Adrenal gland (tissue), 5 donors: ENCODE results near the gene SMARCC2.

ENCODE experiments used
- POLR2A ChIP-seq, 2 donors: fragments of 450-650 bp; IDR thresholded peaks; one replicate each; pipeline ENCODE4 v1.6.1; 2017; ENCODE audit warnings: antibody characterized with exemption in 2 of 2, mild to moderate bottlenecking in 2 of 2, moderate library complexity in 1 of 2
- TF ChIP-seq, protein P1 (sequence below), 6 experiments: fragments of 450-650 bp in 4 of 6; fragments of 200-600 bp in 2 of 6; sonication (generic) in 1 of 6; IDR thresholded peaks; 1 replicate in 5 of 6; 2 replicates in 1 of 6; pipeline versions ENCODE4 v1.5.1 to v1.8.0; 2016 to 2021; ENCODE audit warnings: antibody characterized with exemption in 6 of 6, mild to moderate bottlenecking in 2 of 6, moderate library complexity in 1 of 6
- donor health status: DM: no; HTN: no; CAD: no.

DNA sequence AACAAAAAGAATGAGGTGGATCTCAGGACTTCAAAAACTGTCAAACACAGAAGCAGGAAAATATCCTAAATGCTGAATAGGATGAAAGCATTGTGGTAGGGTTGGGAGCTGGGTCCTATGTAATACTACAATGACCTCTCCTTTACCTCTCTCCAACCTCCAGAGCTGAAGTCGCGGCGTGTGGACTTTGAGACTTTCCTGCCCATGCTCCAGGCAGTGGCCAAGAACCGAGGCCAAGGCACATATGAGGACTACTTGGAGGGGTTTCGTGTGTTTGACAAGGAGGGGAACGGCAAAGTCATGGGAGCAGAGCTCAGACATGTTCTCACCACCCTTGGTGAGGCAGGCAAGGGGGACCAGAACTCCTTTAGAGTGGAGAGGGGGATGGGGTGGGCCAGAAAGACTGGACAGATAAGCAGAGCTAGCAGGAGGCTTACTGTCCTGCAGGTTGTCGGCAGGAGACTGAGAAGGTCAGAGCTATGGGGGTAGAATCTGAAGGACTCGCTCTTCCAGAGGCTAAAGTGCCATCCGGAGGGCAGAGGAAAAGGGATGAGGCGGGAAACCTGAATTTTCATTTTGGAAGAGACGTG lies 33.9 kb downstream of the SMARCC2 start:
- TF ChIP-seq, protein P1, sequence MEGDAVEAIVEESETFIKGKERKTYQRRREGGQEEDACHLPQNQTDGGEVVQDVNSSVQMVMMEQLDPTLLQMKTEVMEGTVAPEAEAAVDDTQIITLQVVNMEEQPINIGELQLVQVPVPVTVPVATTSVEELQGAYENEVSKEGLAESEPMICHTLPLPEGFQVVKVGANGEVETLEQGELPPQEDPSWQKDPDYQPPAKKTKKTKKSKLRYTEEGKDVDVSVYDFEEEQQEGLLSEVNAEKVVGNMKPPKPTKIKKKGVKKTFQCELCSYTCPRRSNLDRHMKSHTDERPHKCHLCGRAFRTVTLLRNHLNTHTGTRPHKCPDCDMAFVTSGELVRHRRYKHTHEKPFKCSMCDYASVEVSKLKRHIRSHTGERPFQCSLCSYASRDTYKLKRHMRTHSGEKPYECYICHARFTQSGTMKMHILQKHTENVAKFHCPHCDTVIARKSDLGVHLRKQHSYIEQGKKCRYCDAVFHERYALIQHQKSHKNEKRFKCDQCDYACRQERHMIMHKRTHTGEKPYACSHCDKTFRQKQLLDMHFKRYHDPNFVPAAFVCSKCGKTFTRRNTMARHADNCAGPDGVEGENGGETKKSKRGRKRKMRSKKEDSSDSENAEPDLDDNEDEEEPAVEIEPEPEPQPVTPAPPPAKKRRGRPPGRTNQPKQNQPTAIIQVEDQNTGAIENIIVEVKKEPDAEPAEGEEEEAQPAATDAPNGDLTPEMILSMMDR (IDR thresholded peaks at IDR 0.05), result no peak
- no peak for TF ChIP-seq POLR2A (IDR thresholded peaks at IDR 0.05)
